Heart left ventricle (tissue), 16 donors: ENCODE data around the gene TNNC1. TPM values are rescaled to one million over a fixed set of nuclear protein-coding genes. Genes with fewer than 3 reads are reported as not detected.

Source experiments
- ATAC-seq, 4 donors: fragments of 200-7000 bp; cut with Tn5 transposase; one replicate each; pipeline ENCODE4 v1.9.1; 2020 to 2022; ENCODE audit warnings: moderate library complexity in 4 of 4, mild to moderate bottlenecking in 3 of 4, moderate number of reproducible peaks in 1 of 4
- DNase-seq, 5 donors: peaks; one replicate each; pipeline ENCODE4 v3.0.0-alpha.2; 2020
- H3K27ac ChIP-seq, 12 donors: fragments of 200-600 bp; sonication (generic) in 4 of 12; one replicate each; pipeline versions ENCODE4 v1.5.0 to v1.8.0; 2016 to 2022; ENCODE audit warnings: mild to moderate bottlenecking in 2 of 12
- H3K27me3 ChIP-seq, 9 donors: fragments of 200-600 bp; sonication (generic) in 2 of 9; one replicate each; pipeline versions ENCODE4 v1.5.1 to v1.8.0; 2016 to 2022; ENCODE audit warnings: mild to moderate bottlenecking in 3 of 9
- H3K36me3 ChIP-seq, 9 donors: fragments of 200-600 bp; sonication (generic) in 2 of 9; one replicate each; pipeline versions ENCODE4 v1.5.0 to v1.8.0; 2018 to 2022; ENCODE audit warnings: mild to moderate bottlenecking in 2 of 9
- H3K4me1 ChIP-seq, 12 donors: fragments of 200-600 bp; sonication (generic) in 4 of 12; one replicate each; pipeline versions ENCODE4 v1.5.0 to v1.8.0; 2016 to 2022; ENCODE audit warnings: mild to moderate bottlenecking in 3 of 12
- H3K4me3 ChIP-seq, 12 donors: fragments of 200-600 bp; sonication (generic) in 4 of 12; one replicate each; pipeline versions ENCODE4 v1.5.0 to v1.8.0; 2017 to 2022; ENCODE audit warnings: mild to moderate bottlenecking in 9 of 12, moderate library complexity in 4 of 12
- H3K9me3 ChIP-seq, 12 donors: fragments of 200-600 bp; sonication (generic) in 4 of 12; one replicate each; pipeline versions ENCODE4 v1.5.0 to v1.8.0; 2016 to 2022; ENCODE audit warnings: mild to moderate bottlenecking in 1 of 12
- POLR2A ChIP-seq, 2 donors: fragments of 450-650 bp; IDR thresholded peaks; one replicate each; pipeline ENCODE4 v1.6.1; 2017; ENCODE audit warnings: antibody characterized with exemption in 2 of 2, mild to moderate bottlenecking in 2 of 2, moderate library complexity in 2 of 2
- WGBS, 4 donors: extraction: QIAGEN DNeasy Blood & Tissue Kit in 2 of 4; methylation state at CpG; one replicate each; pipeline versions ENCODE4 v1.1.5 to v1.1.7; 2013 to 2018; 5-methylcytosine and 5-hydroxymethylcytosine counted together
- intact Hi-C, 10 donors: fragments of 100-400 bp; cut with DNase I; formaldehyde crosslinking; loops; one replicate each; pipeline versions ENCODE4 v1.11.1 to v1.14.2; 2022
- polyA plus RNA-seq, 2 donors: library from polyadenylated mRNA; stranded (reverse); fragments of 200-250 nt; gene quantifications; one replicate each; pipeline ENCODE4 v1.2.3, GENCODE V29; 2013
- total RNA-seq, 9 donors: library from RNA; depleted of rRNA in 2 of 9; stranded (reverse); fragments of >200 nt in 2 of 9; fragmentation: NEBNext Ultra II Directional in 3 of 9; extraction: Animal tissue kit (Norgen Biotek cat#: 25700) in 3 of 9; gene quantifications; one replicate each; pipeline versions ENCODE4 v1.1.0 to v1.2.4, GENCODE V29; 2016 to 2023
- TF ChIP-seq, protein P1 (sequence below), 12 donors: fragments of 200-600 bp; sonication (generic) in 4 of 12; IDR thresholded peaks; one replicate each; pipeline versions ENCODE4 v1.5.0 to v1.8.0; 2018 to 2022; ENCODE audit warnings: antibody characterized with exemption in 12 of 12, mild to moderate bottlenecking in 5 of 12
- donor health status: ischemic (EF 13 %, LVEDD 7.1; RV severe dilation, severe dysfunction).
- donor health status: healthy with polysubstance abuse.
- donor health status: DM: no; HTN: yes; CAD: no.
- donor health status: DM: no; HTN: no; CAD: no.
- donor health status: ischemic (EF 25% LVEDD 6.9; RV normal size, moderate dysfunction).
- donor health status: ischemic (EF 25% LVEDD 5.7; RV mildly dilated, moderate dysfunction).
- donor health status: healthy.
- donor health status: DM: yes; HTN: yes; CAD: no.
- donor health status: ischemic (EF 35%, LVEDD 5.7; RV mildly dilated, moderate dysfunction).
- donor health status: nonischemic (EF 11% LVEDD 7.7; RV severe dilation, severe dysfunction).
- donor health status: DM: yes; HTN: yes; CAD: no.
- donor health status: PGD.
- donor health status: ischemic (EF 29% LVEDD 5.4; RV normal size, mild dysfunction).
- donor health status: nonischemic (EF 23%, LVEDD 6.1; RV moderate dilation, normal function).

TNNC1 gene
- total and polyA plus RNA-seq, 11 donors, result 4,301 to 20,003 (median 8,364) TPM

DNA sequence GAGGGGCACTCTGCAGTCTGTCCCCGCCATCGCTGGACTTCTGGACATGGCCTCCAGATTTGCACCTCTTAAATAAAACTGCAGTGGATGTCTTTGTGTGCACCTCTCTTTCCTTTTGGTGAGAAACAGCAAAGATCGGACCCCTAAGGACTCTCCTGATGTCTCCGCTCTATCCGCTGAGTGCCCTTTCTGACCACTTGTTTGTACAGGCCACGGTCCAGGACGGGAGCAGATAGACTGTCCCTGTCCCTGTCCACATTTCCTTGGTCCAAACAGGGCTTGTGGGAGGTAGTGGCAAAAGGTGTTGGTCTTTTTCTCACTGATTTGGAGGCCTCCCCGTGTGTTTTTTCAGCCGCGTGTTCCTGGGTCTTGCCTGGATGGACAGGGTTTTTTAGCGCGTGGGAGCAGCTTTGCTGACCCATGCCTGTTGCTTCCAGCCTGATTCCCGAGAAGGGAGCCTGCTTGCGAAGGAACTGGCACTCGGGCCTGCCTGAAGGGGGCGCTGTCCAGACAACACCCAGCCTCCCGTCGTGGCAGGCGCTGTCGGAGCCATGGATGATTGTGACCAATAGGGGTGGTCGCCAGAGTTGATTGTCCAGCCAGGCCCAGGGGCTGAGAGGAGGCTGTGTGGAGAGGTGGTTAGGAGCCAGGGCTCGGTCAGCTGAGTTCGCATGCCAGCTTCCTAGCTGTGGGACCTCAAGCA lies 28.1 kb upstream of the TNNC1 start:
- intact Hi-C loops, result loop anchor here in 4 of 10 donors (5.0 kb wide), 4 partner anchors 45 to 205 kb away; partner anchors contain the start of genes GNL3 (in 1 of the 4), NT5DC2 (in 1 of the 4), PBRM1 (in 1 of the 4) and UQCC5 (in 1 of the 4)
- H3K4me3 ChIP-seq, result no peak overlapping the region
- no peaks in the 10 kb centered on the region for H3K27me3 ChIP-seq
- ATAC-seq (no peak), DNase-seq (peak in 2 of 5 donors; percentile 40 to 60)
- TF ChIP-seq, protein P1, sequence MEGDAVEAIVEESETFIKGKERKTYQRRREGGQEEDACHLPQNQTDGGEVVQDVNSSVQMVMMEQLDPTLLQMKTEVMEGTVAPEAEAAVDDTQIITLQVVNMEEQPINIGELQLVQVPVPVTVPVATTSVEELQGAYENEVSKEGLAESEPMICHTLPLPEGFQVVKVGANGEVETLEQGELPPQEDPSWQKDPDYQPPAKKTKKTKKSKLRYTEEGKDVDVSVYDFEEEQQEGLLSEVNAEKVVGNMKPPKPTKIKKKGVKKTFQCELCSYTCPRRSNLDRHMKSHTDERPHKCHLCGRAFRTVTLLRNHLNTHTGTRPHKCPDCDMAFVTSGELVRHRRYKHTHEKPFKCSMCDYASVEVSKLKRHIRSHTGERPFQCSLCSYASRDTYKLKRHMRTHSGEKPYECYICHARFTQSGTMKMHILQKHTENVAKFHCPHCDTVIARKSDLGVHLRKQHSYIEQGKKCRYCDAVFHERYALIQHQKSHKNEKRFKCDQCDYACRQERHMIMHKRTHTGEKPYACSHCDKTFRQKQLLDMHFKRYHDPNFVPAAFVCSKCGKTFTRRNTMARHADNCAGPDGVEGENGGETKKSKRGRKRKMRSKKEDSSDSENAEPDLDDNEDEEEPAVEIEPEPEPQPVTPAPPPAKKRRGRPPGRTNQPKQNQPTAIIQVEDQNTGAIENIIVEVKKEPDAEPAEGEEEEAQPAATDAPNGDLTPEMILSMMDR (IDR thresholded peaks at IDR 0.05), result peak in 9 of 12 donors; percentile 17 to 47 (median 34)
- no peak for TF ChIP-seq POLR2A (IDR thresholded peaks at IDR 0.05)
- 84 to 86% (median 85%) methylated on average over 23 of the region's 23 CpGs for WGBS, 4 donors
- H3K9me3 ChIP-seq, result no peaks in the 10 kb centered on the region
- H3K4me1 ChIP-seq, result peaks cover 5 to 37% (median 24%) of the 10 kb centered on the region in 12 donors
- H3K36me3 ChIP-seq, result peaks cover 2 to 91% (median 76%) of the 10 kb centered on the region in 9 donors
- H3K27ac ChIP-seq, result no peak overlapping the region

DNA sequence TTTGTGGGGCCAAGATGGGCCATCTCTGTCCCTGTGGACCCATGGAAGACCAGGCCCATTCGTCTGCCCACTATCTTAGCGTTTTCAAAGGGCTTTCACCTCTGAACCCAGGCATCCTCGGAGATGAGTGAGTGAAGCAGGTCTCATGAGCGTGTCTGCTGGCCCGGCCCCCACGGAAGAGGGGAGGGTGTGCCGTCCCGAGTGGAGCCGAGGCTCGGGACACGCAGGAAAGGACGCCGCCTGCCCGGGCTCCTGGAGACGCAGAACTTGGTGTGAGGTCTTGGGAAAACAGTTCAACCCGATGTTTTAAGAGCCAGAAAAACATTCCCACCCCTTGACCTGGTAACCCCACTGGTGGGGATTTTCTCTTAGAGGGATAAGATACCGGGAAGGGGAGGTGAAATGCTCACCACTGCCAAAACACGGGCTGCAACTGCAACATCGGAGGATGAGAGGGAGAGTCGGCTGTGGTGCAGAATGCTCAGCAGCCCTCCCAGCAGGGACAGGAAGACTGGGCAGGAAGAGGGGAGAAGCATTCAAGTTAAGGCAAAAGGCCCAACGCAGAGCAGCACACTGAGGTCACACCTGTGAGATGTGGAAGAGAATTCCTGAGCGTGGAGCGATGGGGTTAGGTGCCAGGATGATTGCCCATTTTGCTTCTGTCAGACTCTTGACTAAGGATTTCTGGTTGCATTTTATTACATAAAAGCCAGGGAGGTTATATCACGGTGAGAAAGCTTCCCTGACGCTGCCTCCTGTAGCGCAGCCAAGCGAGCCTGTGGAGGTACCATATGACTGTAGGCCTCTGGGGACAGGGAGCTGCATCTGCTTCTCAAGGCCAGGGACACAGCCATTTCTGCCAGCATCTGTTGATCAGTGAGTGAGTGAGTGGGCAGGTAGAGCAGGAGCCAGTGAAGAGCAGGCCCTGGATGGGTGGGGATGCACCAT lies 27.2 kb upstream of the TNNC1 start:
- no peak for ATAC-seq

DNA sequence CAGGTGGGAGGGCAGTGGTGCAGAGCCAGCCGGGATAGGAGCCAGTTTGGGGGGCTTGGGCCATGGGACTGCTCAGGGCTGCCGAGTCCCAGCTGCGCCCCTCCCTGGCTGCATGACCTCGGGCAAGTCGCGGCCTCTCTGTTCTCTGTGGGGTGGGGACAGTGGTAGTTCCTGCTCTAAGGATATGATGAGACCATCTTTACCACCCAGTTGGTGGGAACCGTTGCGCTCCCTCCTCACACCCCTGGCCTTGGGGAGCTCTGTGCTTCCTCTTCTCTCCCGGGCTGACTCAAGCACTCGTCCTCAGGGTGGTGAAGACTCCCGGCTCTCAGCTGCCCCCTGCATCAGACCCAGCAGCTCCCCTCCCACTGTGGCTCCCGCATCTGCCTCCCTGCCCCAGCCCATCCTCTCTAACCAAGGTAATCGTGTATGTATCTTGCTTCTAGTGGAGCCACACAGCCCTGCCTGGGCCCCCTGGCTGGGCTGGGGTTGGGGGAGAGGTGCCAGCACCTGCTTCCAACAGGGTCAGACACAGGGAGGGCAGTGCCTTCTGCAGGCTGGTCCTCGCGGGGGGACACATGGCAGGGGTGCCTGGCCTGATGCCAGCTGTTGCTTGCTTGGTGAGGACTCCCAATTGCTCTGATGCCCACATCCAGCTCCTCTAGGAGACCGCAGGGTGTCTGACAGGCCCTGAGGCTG lies 26.2 kb upstream of the TNNC1 start:
- intact Hi-C loops, result loop anchor here in 7 of 10 donors (5.0 to 10.0 kb wide), 5 partner anchors 47 to 207 kb away; partner anchors contain the start of genes GNL3 (in 5 of the 7), PBRM1 (in 5 of the 7), NT5DC2 (in 1 of the 7) and UQCC5 (in 1 of the 7)
- 80 to 90% (median 86%) methylated on average over 14 to 16 of the region's 16 CpGs for WGBS, 4 donors
- DNase-seq (peak in 2 of 5 donors; percentile 19 to 61), ATAC-seq (no peak)
- H3K36me3 ChIP-seq, result peaks cover 2 to 91% (median 81%) of the 10 kb centered on the region in 9 donors
- H3K9me3 ChIP-seq, result no peaks in the 10 kb centered on the region
- H3K4me3 ChIP-seq, result peak overlapping the region in 1 of 12 donors; percentile 5
- no peaks in the 10 kb centered on the region for H3K27me3 ChIP-seq
- no peak for TF ChIP-seq POLR2A (IDR thresholded peaks at IDR 0.05)
- TF ChIP-seq, protein P1 (IDR thresholded peaks at IDR 0.05), result no peak
- peak overlapping the region in 1 of 12 donors; percentile 10 for H3K27ac ChIP-seq
- peaks cover 5 to 50% (median 20%) of the 10 kb centered on the region in 12 donors for H3K4me1 ChIP-seq

More for the DNA sequence above, 27.2 kb upstream of the TNNC1 start:
- intact Hi-C loops, result loop anchor here in 4 of 10 donors (5.0 kb wide), 4 partner anchors 46 to 206 kb away; partner anchors contain the start of genes GNL3 (in 1 of the 4), NT5DC2 (in 1 of the 4), PBRM1 (in 1 of the 4) and UQCC5 (in 1 of the 4)
- peak in 2 of 5 donors; percentile 31 to 47 for DNase-seq
- Histone ChIP-seq H3K27ac (no peak overlapping the region), H3K4me1 (peaks cover 5 to 44% (median 24%) of the 10 kb centered on the region in 12 donors), H3K27me3 (no peaks in the 10 kb centered on the region), H3K36me3 (peaks cover 2 to 91% (median 76%) of the 10 kb centered on the region in 9 donors), H3K9me3 (no peaks in the 10 kb centered on the region), H3K4me3 (no peak overlapping the region)
- WGBS, 4 donors, result 81 to 86% (median 83%) methylated on average over 27 of the region's 27 CpGs
- TF ChIP-seq, protein P1 (IDR thresholded peaks at IDR 0.05), result no peak
- no peak for TF ChIP-seq POLR2A (IDR thresholded peaks at IDR 0.05)
